DND-41 (cell line): ENCODE results near the gene BRIP1.
"Not testable (repeated sequence)": the region's sequence is repeated elsewhere in the genome, so short reads cannot be mapped to it uniquely, and the experiment has no call there.

Source experiments
- EZH2 ChIP-seq: IDR thresholded peaks from 3 replicates; pipeline ENCODE4 v1.6.1; 2012; ENCODE audit warnings: borderline replicate concordance, low read depth, mild to moderate bottlenecking, moderate library complexity, low read length, inconsistent platforms; ENCODE audit not compliant: severe bottlenecking
- TF ChIP-seq, protein P1 (sequence below): IDR thresholded peaks from 2 replicates; pipeline ENCODE4 v1.5.1; 2012; ENCODE audit warnings: borderline replicate concordance, low read length, moderate library complexity, mild to moderate bottlenecking; ENCODE audit not compliant: poor library complexity, severe bottlenecking; ENCODE audit errors: extremely low read depth

DNA sequence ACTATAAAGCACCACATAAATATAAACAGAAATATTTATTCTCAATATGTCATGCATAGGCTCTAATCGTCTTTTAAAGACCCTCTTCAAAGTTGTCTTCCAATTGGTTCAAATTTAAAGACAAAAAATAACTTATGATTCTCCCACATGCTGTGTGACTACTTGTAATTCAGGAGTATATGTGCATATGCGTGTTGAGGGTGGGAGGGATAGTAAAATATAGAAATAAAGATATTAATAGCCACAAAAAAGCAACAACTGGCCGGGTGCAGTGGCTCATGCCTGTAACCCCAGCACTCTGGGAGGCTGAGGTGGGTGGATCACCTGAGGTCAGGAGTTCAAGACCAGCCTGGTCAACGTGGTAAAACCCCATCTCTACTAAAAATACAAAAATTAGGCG, 31.0 kb upstream of the BRIP1 start:
- TF ChIP-seq, protein P1, sequence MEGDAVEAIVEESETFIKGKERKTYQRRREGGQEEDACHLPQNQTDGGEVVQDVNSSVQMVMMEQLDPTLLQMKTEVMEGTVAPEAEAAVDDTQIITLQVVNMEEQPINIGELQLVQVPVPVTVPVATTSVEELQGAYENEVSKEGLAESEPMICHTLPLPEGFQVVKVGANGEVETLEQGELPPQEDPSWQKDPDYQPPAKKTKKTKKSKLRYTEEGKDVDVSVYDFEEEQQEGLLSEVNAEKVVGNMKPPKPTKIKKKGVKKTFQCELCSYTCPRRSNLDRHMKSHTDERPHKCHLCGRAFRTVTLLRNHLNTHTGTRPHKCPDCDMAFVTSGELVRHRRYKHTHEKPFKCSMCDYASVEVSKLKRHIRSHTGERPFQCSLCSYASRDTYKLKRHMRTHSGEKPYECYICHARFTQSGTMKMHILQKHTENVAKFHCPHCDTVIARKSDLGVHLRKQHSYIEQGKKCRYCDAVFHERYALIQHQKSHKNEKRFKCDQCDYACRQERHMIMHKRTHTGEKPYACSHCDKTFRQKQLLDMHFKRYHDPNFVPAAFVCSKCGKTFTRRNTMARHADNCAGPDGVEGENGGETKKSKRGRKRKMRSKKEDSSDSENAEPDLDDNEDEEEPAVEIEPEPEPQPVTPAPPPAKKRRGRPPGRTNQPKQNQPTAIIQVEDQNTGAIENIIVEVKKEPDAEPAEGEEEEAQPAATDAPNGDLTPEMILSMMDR: not testable (repeated sequence)
- not testable (repeated sequence) for TF ChIP-seq EZH2
